Thoracic aorta (tissue), 2 donors: ENCODE measurements around the gene ITPR2. TPM values are rescaled to one million over a fixed set of nuclear protein-coding genes. Genes with fewer than 3 reads are reported as not detected.
"Not testable (repeated sequence)": the region's sequence is repeated elsewhere in the genome, so short reads cannot be mapped to it uniquely, and the experiment has no call there.

Experiments
- ATAC-seq: fragments of 150-250 bp; one replicate; pipeline ENCODE4 v1.8.0; 2017; ENCODE audit warnings: low read depth; ENCODE audit not compliant: insufficient number of reproducible peaks, low FRiP score
- DNase-seq: peaks from one replicate; pipeline ENCODE4 v3.0.0-alpha.2; 2020; ENCODE audit warnings: low spot score
- H3K27ac ChIP-seq, 2 donors: fragments of 200-600 bp; sonication (generic); 1 replicate in 1 of 2; 2 replicates in 1 of 2; pipeline ENCODE4 v1.5.1; 2016; ENCODE audit warnings: mild to moderate bottlenecking in 2 of 2, moderate library complexity in 2 of 2
- H3K27me3 ChIP-seq: fragments of 200-600 bp; sonication (generic); replicated peaks from 2 replicates; pipeline ENCODE4 v1.6.0; 2016; ENCODE audit warnings: mild to moderate bottlenecking; ENCODE audit not compliant: insufficient read depth
- H3K36me3 ChIP-seq: fragments of 200-600 bp; sonication (generic); one replicate; pipeline ENCODE4 v1.5.1; 2016
- H3K4me1 ChIP-seq, 2 donors: fragments of 200-600 bp; sonication (generic); 1 replicate in 1 of 2; 2 replicates in 1 of 2; pipeline versions ENCODE4 v1.5.1 to v1.6.0; 2016; ENCODE audit warnings: low read depth in 2 of 2, mild to moderate bottlenecking in 1 of 2; ENCODE audit not compliant: control insufficient read depth in 1 of 2
- H3K4me3 ChIP-seq: fragments of 200-600 bp; sonication (generic); 2 replicates; pipeline ENCODE4 v1.5.1; 2016; ENCODE audit warnings: mild to moderate bottlenecking
- H3K9me3 ChIP-seq: fragments of 200-600 bp; sonication (generic); 2 replicates; pipeline ENCODE4 v1.5.1; 2016
- total RNA-seq, 2 donors: library from RNA; depleted of rRNA; stranded (reverse); fragments of >200 nt; gene quantifications; one replicate each; pipeline versions ENCODE4 v1.1.0 to v1.2.3, GENCODE V29; 2016
- TF ChIP-seq, protein P1 (sequence below): fragments of 200-600 bp; sonication (generic); IDR thresholded peaks from one replicate; pipeline ENCODE4 v1.5.1; 2019; ENCODE audit warnings: antibody characterized with exemption

The ITPR2 gene
- total RNA-seq, 2 donors from 2014 or later: 28.3 to 86.3 TPM

DNA sequence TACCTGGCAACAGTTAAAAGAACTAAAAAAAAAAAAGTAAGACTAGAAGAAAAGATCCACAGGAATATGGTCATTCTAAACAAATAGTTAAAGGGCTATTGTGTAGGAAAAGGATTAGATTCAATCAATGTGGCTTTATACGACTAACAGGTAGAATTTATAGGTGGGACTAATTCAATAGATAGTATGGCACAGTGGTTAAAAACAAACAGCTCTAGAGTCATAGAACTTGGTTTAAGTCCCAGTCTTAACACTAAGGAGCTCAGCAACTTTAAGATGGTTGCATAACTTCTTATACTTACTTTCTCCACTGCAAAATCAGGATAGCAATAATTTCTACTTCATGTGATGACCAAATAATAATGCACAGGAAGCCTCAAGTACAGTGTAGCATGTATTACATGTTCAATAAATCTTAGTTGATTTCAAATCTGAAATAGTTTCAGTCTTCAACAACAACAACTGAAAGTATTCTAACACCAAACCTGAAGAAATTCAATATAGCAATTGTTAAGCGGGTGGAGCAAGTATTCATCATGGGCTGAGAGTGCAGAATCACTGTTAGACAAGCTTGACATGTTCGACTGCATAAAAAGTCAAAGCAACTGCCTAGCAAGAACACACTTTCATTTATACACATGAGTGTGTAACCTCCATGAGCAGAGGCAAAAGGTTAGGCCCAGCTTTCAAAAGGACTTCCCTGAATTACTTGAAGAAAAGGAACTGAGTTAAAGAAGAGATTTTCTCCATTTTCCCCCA lies 50.4 kb downstream of the ITPR2 start:
- Histone ChIP-seq H3K36me3 (no peaks in the 10 kb centered on the region), H3K9me3 (no peaks in the 10 kb centered on the region), H3K4me3 (no peak overlapping the region), H3K27ac (no peak overlapping the region), H3K27me3 (no peaks in the 10 kb centered on the region), H3K4me1 (peaks cover 9 to 12% of the 10 kb centered on the region in 2 donors)
- ATAC-seq (no peak), DNase-seq (no peak)
- TF ChIP-seq, protein P1, sequence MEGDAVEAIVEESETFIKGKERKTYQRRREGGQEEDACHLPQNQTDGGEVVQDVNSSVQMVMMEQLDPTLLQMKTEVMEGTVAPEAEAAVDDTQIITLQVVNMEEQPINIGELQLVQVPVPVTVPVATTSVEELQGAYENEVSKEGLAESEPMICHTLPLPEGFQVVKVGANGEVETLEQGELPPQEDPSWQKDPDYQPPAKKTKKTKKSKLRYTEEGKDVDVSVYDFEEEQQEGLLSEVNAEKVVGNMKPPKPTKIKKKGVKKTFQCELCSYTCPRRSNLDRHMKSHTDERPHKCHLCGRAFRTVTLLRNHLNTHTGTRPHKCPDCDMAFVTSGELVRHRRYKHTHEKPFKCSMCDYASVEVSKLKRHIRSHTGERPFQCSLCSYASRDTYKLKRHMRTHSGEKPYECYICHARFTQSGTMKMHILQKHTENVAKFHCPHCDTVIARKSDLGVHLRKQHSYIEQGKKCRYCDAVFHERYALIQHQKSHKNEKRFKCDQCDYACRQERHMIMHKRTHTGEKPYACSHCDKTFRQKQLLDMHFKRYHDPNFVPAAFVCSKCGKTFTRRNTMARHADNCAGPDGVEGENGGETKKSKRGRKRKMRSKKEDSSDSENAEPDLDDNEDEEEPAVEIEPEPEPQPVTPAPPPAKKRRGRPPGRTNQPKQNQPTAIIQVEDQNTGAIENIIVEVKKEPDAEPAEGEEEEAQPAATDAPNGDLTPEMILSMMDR: no peak

DNA sequence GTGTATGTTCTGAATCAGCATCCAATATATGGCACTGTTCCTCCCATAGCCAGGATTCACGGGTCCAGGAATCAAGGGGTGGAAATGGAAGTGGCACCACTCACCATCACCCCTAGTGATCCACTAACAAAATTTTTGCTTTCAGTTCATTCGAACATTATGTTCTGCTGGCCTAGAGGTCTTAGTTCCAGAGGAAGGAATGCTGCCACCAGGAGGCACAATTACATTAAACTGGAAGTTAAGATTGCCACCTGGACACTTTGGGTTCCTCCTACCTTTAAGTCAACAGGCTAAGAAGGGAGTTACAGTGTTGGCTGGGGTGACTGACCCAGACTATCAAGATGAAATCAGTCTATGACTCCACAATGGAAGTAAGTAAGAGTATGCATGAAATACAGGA lies 52.3 kb downstream of the ITPR2 start:
- not testable (repeated sequence) for H3K4me3 ChIP-seq, H3K36me3 ChIP-seq, H3K27me3 ChIP-seq, ATAC-seq, H3K9me3 ChIP-seq, DNase-seq, H3K4me1 ChIP-seq, H3K27ac ChIP-seq

DNA sequence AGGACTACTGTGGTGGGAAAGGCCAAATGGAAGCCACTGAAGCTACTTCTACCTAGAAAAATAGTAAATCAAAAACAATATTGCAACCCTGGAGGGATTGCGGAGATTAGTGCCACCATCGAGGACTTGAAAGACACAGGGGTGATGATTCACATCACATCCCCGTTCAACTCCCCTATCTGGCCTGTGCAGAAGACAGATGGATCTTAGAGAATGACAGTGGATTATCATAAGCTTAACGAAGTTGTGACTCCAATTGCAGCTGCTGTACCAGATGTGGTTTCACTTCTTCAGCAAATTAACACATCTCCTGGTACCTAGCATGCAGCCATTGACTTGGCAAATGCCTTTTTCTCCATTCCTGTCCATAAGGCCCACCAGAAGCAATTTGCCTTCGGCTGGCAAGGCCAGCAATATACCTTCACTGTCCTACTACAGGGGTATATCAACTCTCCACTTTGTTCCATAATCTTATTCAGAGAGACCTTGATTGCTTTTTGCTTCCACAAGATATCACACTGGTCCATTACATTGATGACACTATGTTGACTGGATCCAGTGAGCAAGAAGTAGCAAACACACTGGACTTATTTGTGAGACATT lies 54.7 kb downstream of the ITPR2 start:
- not testable (repeated sequence) for ATAC-seq, H3K4me1 ChIP-seq, H3K36me3 ChIP-seq, DNase-seq, H3K9me3 ChIP-seq, H3K27ac ChIP-seq, H3K4me3 ChIP-seq, H3K27me3 ChIP-seq

GRCh38 chr12:26777236-26777635 lies 55.8 kb downstream of the ITPR2 start:
- Histone ChIP-seq H3K27ac (no peak overlapping the region), H3K4me1 (no peaks in the 10 kb centered on the region), H3K27me3 (no peaks in the 10 kb centered on the region), H3K36me3 (no peaks in the 10 kb centered on the region), H3K4me3 (no peak overlapping the region), H3K9me3 (peaks cover 7% of the 10 kb centered on the region)
- TF ChIP-seq, protein P1: no peak
- no peak for ATAC-seq
- DNase-seq: no peak

DNA sequence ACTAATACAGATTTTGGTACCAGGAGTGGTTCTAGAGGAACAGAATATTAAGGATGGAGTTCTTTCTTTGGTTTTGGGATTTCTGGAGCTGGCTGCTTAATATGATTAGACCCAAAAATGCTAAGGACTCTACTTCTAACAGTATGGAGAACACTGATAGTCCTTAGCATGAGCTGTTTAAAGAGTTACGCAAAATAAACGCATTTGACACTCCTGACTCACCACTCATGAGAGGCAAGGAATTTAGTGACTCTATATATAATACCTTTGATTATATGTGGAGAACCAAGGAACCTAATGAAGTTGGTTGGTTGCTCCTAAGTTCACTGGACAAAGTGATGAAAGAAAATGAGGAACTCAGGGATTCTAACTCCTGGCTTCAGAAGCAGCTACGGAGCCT lies 57.0 kb downstream of the ITPR2 start:
- ATAC-seq, H3K36me3 ChIP-seq, H3K27ac ChIP-seq, H3K4me3 ChIP-seq, H3K4me1 ChIP-seq, DNase-seq, H3K9me3 ChIP-seq, H3K27me3 ChIP-seq: not testable (repeated sequence)

DNA sequence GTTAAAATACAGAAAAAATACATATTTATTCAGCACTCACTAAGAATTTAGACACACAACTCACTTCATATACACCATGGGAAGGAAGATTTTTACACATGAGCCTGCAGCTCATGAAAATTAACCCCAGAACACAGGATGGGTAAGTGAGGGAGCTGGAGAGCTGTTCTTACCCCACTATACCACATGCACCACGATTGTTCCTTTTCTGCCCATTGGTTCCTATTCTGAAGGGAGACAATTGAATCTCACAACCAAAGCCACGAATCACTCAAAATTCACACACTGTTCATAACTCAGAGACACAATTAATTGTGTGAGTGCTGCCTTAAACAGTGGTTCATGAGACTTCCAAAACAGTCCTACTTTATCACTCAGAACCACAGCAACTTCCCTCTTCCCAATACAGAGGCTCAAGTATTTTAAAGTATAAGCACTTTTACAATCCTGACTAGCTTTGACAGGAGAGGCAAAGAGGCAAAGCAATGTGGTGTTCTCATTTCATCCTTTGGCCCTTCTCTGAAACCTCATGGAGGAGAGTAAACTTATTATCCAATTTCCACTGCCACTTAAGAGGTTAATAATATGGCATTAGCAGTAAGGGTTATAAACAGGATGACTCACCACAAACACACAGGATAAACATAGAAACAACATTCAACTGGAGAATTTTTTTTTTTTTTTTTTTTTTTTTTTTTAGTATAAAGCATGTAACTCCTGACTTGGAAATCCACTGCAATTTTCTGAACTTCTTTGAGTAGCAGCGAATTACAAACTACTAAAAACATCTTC lies 59.5 kb downstream of the ITPR2 start:
- DNase-seq: no peak
- Histone ChIP-seq H3K27me3 (no peaks in the 10 kb centered on the region), H3K9me3 (peaks cover 7% of the 10 kb centered on the region), H3K36me3 (no peaks in the 10 kb centered on the region), H3K4me3 (no peak overlapping the region), H3K27ac (no peak overlapping the region), H3K4me1 (peaks cover 0 to 5% of the 10 kb centered on the region in 2 donors)
- TF ChIP-seq, protein P1: no peak
- ATAC-seq: no peak
